GM13976 (cell line): ENCODE measurements around the gene NUP107.

Source experiments
- DNase-seq: peaks from one replicate; pipeline ENCODE4 v3.0.0; 2012; ENCODE audit warnings: low spot score
- CTCF ChIP-seq: IDR thresholded peaks from 2 replicates; pipeline ENCODE4 v1.5.1; 2012; ENCODE audit warnings: borderline replicate concordance, mild to moderate bottlenecking; ENCODE audit not compliant: insufficient read depth; ENCODE audit errors: extremely low read depth, missing control alignments, control extremely low read depth
- in situ Hi-C: fragments of 300-500 bp; cut with MboI; formaldehyde crosslinking; loops from one replicate; pipeline ENCODE4 v1.12.0; 2022; ENCODE audit warnings: low sequenced_read_pairs, mixed read lengths, inconsistent platforms; ENCODE audit not compliant: unreplicated experiment

NUP107 gene

GRCh38 chr12:68769941-68770340 is 83.2 kb downstream of the NUP107 start:
- no peak for DNase-seq
- in situ Hi-C loops, result no loop called here
- no peak for TF ChIP-seq CTCF

GRCh38 chr12:68771223-68771925 is 84.6 kb downstream of the NUP107 start:
- in situ Hi-C loops, result no loop called here
- no peak for TF ChIP-seq CTCF
- no peak for DNase-seq

GRCh38 chr12:68772714-68773113 is 85.9 kb downstream of the NUP107 start:
- DNase-seq, result no peak
- in situ Hi-C loops, result no loop called here
- TF ChIP-seq CTCF, result no peak

- no peak for DNase-seq
- in situ Hi-C loops, result no loop called here
- TF ChIP-seq CTCF, result no peak
Measured at GRCh38 chr12:68773582-68773981, 86.8 kb downstream of the NUP107 start.

- in situ Hi-C loops, result no loop called here
- TF ChIP-seq CTCF, result no peak
- no peak for DNase-seq
Measured at GRCh38 chr12:68775121-68775630, 88.4 kb downstream of the NUP107 start.

- in situ Hi-C loops, result no loop called here
- DNase-seq, result no peak
- TF ChIP-seq CTCF, result no peak
Measured at GRCh38 chr12:68776976-68777610, 90.3 kb downstream of the NUP107 start.
